Endothelial cell of umbilical vein (primary cell): Measurements from ENCODE around the gene FNDC8. TPM values are rescaled to one million over a fixed set of nuclear protein-coding genes. Genes with fewer than 3 reads are reported as not detected.

Experiments
- BruUV-seq: library from RNA; stranded (reverse); fragments of 400-500 nt; replicated peaks from 2 replicates; lab custom pipeline; 2021; lab: Mats Ljungman, UMichigan
- CTCF ChIA-PET: fragments of 300-600, 350-600 bp; sonication (Branson Sonifier 250); formaldehyde crosslinking; loops from one replicate; lab custom pipeline; 2021; ENCODE audit warnings: antibody characterized with exemption, inconsistent platforms; lab: Charles Lee
- POLR2A ChIA-PET: fragments of 300-600, 350-600 bp; sonication (Branson Sonifier 250); formaldehyde crosslinking; loops from one replicate; lab custom pipeline; 2021; ENCODE audit warnings: antibody characterized with exemption, inconsistent platforms; lab: Charles Lee
- DNase-seq: peaks from one replicate; pipeline ENCODE4 v3.0.0-alpha.2; 2011; ENCODE audit warnings: low read depth, low spot score
- FAIRE-seq: peaks from 2 replicates; lab custom pipeline; 2011; peaks lifted over from hg19 to GRCh38; lab: Jason Lieb, UNC
- H2AFZ ChIP-seq: 2 replicates; pipeline ENCODE4 v1.6.0; 2012; ENCODE audit warnings: low read depth, low read length, control low read depth, inconsistent platforms
- H3K27ac ChIP-seq: 2 replicates; pipeline ENCODE4 v1.5.1; 2011; ENCODE audit warnings: low read depth, mild to moderate bottlenecking, control low read depth, low read length, moderate library complexity; ENCODE audit not compliant: insufficient read depth
- H3K27me3 ChIP-seq, 2 experiments: 2 replicates each; pipeline versions ENCODE4 v1.6.0 to v1.6.1; 2011; ENCODE audit warnings: low read length in 2 of 2, mixed read lengths in 1 of 2; ENCODE audit not compliant: control insufficient read depth in 2 of 2, insufficient read depth in 2 of 2
- H3K36me3 ChIP-seq, 2 experiments: 2 replicates in 1 of 2; 3 replicates in 1 of 2; pipeline ENCODE4 v1.5.1; 2011; ENCODE audit warnings: low read length in 2 of 2, mild to moderate bottlenecking in 1 of 2, moderate library complexity in 1 of 2; ENCODE audit not compliant: control insufficient read depth in 2 of 2, insufficient read depth in 2 of 2; ENCODE audit errors: extremely low read depth in 1 of 2
- H3K4me1 ChIP-seq: 3 replicates; pipeline ENCODE4 v1.5.1; 2011; ENCODE audit warnings: mild to moderate bottlenecking, low read length; ENCODE audit not compliant: control insufficient read depth, insufficient read depth; ENCODE audit errors: extremely low read depth
- H3K4me2 ChIP-seq: 2 replicates; pipeline ENCODE4 v1.6.1; 2011; ENCODE audit warnings: low read length, control low read depth, mixed read lengths; ENCODE audit not compliant: insufficient read depth
- H3K4me3 ChIP-seq, 3 experiments: fragments of 200-600 bp in 1 of 3; sonication (generic), shearing (Covaris generic) in 1 of 3; replicated peaks in 1 of 3; 2 replicates each; pipeline ENCODE4 v1.5.1; 2011 to 2016; ENCODE audit warnings: control low read depth in 3 of 3, low read length in 3 of 3, mild to moderate bottlenecking in 2 of 3, inconsistent platforms in 1 of 3, low read depth in 1 of 3, moderate library complexity in 1 of 3; ENCODE audit not compliant: insufficient read depth in 1 of 3
- H3K79me2 ChIP-seq: 2 replicates; pipeline ENCODE4 v1.6.0; 2012; ENCODE audit warnings: low read length, inconsistent platforms; ENCODE audit not compliant: control insufficient read depth, insufficient read depth
- H3K9ac ChIP-seq: replicated peaks from 2 replicates; pipeline ENCODE3; 2011; ENCODE audit warnings: low read length, control low read depth; ENCODE audit not compliant: insufficient read depth; ENCODE audit errors: extremely low read depth
- H3K9me1 ChIP-seq: replicated peaks from 3 replicates; pipeline ENCODE4 v1.6.0; 2011; ENCODE audit warnings: mild to moderate bottlenecking, low read length; ENCODE audit not compliant: control insufficient read depth, insufficient read depth; ENCODE audit errors: extremely low read depth
- H3K9me3 ChIP-seq: replicated peaks from 2 replicates; pipeline ENCODE4 v1.5.1; 2012; ENCODE audit warnings: low read length, inconsistent platforms; ENCODE audit not compliant: control insufficient read depth, insufficient read depth
- H4K20me1 ChIP-seq: replicated peaks from 2 replicates; pipeline ENCODE3; 2011; ENCODE audit warnings: mild to moderate bottlenecking, low read length; ENCODE audit not compliant: control insufficient read depth, insufficient read depth; ENCODE audit errors: extremely low read depth
- EZH2 ChIP-seq: IDR thresholded peaks from 2 replicates; pipeline ENCODE4 v1.6.1; 2012; ENCODE audit warnings: borderline replicate concordance, low read depth, mild to moderate bottlenecking, moderate library complexity, low read length, inconsistent platforms; ENCODE audit not compliant: severe bottlenecking
- FOS ChIP-seq: IDR thresholded peaks from 2 replicates; pipeline ENCODE4 v1.6.1; 2011; ENCODE audit warnings: mild to moderate bottlenecking, low read length, moderate library complexity, borderline replicate concordance; ENCODE audit not compliant: insufficient read depth
- GATA2 ChIP-seq: IDR thresholded peaks from 2 replicates; pipeline ENCODE4 v1.7.0; 2011; ENCODE audit warnings: low read depth, mild to moderate bottlenecking, moderate library complexity, mixed read lengths, low read length; ENCODE audit not compliant: insufficient read length, insufficient read depth
- JUN ChIP-seq: IDR thresholded peaks from 2 replicates; pipeline ENCODE4 v1.6.1; 2011; ENCODE audit warnings: borderline replicate concordance, low read depth; ENCODE audit not compliant: insufficient read length, insufficient read depth
- MYC ChIP-seq: IDR thresholded peaks from one replicate; pipeline ENCODE4 v1.6.1; 2011; ENCODE audit warnings: mild to moderate bottlenecking, low read depth, low read length
- POLR2A ChIP-seq: IDR thresholded peaks from 2 replicates; pipeline ENCODE4 v1.6.1; 2012; ENCODE audit warnings: low read depth, mild to moderate bottlenecking, control low read depth, low read length
- POLR2AphosphoS5 ChIP-seq: IDR thresholded peaks from 2 replicates; pipeline ENCODE4 v1.6.1; 2012; ENCODE audit warnings: low read depth, mild to moderate bottlenecking, control low read depth, low read length, moderate library complexity; ENCODE audit not compliant: insufficient read depth
- dilution Hi-C: fragments of 300-500 bp; cut with MboI; formaldehyde crosslinking; loops from one replicate; pipeline ENCODE4 v1.15.0; 2019; ENCODE audit warnings: low sequenced_read_pairs; ENCODE audit not compliant: extremely low pct_ligation_motif_present
- intact Hi-C: fragments of 100-400 bp; cut with micrococcal nuclease; formaldehyde crosslinking; loops from one replicate; pipeline ENCODE4 v1.10.0; 2022
- polyA plus RNA-seq, 4 experiments: library from polyadenylated mRNA; depleted of rRNA in 3 of 4; stranded (reverse) in 3 of 4; unstranded in 1 of 4; fragments of >200 nt; gene quantifications; 2 replicates each; pipeline versions ENCODE4 v1.2.1 to v1.2.3, GENCODE V29; 2011 to 2012; ENCODE audit warnings: missing spikeins in 1 of 4
- total RNA-seq: library from RNA; stranded (reverse); gene quantifications from 2 replicates; pipeline ENCODE4 v1.2.3, GENCODE V29; 2021
- TF ChIP-seq, protein P1 (sequence below), 2 donors: IDR thresholded peaks; 1 replicate in 1 of 2; 2 replicates in 1 of 2; pipeline ENCODE4 v1.5.1; 2011; ENCODE audit warnings: low read length in 2 of 2, mild to moderate bottlenecking in 2 of 2, moderate library complexity in 2 of 2, control low read depth in 1 of 2, inconsistent platforms in 1 of 2, low read depth in 1 of 2; ENCODE audit not compliant: insufficient read depth in 1 of 2; ENCODE audit errors: extremely low read depth in 1 of 2
- TF ChIP-seq, protein P2 (sequence below): IDR thresholded peaks from 2 replicates; pipeline ENCODE4 v1.6.1; 2011; ENCODE audit not compliant: insufficient read depth, insufficient read length

Gene FNDC8
- total and polyA plus RNA-seq, 2 donors (not counting 3 experiments of a cell fraction or from before 2014, with no cell fraction given), result not detected

GRCh38 chr17:35101725-35102124, 19.7 kb upstream of the FNDC8 start:
- dilution Hi-C loops (loop anchor here (25.0 kb wide), 1 partner anchor 114 kb away; the partner anchor contains the start of gene LIG3), intact Hi-C loops (no loop called here)
- Histone ChIP-seq H3K4me3 (no peak overlapping the region), H4K20me1 (no peaks in the 10 kb centered on the region), H2AFZ (no peak overlapping the region), H3K4me1 (no peaks in the 10 kb centered on the region), H3K27me3 (no peaks in the 10 kb centered on the region), H3K4me2 (no peak overlapping the region), H3K9me1 (no peaks in the 10 kb centered on the region), H3K79me2 (no peaks in the 10 kb centered on the region), H3K36me3 (peaks cover 4 to 19% of the 10 kb centered on the region in 2 experiments), H3K27ac (no peak overlapping the region), H3K9me3 (no peaks in the 10 kb centered on the region), H3K9ac (no peak overlapping the region)
- DNase-seq (no peak), FAIRE-seq (no peak)
- BruUV-seq, result no TSS peak
- CTCF ChIA-PET, result interaction anchor here (1.3 kb wide), 1 partner anchor 682 kb away, joined by 3 read pairs; no protein-coding TSS in a partner anchor
- POLR2A ChIA-PET, result no interaction called here
- TF ChIP-seq MYC (no peak), POLR2A (no peak), POLR2AphosphoS5 (no peak), FOS (no peak), JUN (no peak), GATA2 (no peak), EZH2 (no peak)
- TF ChIP-seq, protein P1, sequence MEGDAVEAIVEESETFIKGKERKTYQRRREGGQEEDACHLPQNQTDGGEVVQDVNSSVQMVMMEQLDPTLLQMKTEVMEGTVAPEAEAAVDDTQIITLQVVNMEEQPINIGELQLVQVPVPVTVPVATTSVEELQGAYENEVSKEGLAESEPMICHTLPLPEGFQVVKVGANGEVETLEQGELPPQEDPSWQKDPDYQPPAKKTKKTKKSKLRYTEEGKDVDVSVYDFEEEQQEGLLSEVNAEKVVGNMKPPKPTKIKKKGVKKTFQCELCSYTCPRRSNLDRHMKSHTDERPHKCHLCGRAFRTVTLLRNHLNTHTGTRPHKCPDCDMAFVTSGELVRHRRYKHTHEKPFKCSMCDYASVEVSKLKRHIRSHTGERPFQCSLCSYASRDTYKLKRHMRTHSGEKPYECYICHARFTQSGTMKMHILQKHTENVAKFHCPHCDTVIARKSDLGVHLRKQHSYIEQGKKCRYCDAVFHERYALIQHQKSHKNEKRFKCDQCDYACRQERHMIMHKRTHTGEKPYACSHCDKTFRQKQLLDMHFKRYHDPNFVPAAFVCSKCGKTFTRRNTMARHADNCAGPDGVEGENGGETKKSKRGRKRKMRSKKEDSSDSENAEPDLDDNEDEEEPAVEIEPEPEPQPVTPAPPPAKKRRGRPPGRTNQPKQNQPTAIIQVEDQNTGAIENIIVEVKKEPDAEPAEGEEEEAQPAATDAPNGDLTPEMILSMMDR (IDR thresholded peaks at IDR 0.05; ENCODE audit: extremely low read depth in 1 of 2, insufficient read depth in 1 of 2, low read depth in 1 of 2, low read length in 2 of 2), result no peak
- TF ChIP-seq, protein P2, sequence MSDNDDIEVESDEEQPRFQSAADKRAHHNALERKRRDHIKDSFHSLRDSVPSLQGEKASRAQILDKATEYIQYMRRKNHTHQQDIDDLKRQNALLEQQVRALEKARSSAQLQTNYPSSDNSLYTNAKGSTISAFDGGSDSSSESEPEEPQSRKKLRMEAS, result no peak
